Stromal cell of bone marrow (primary cell): ENCODE results near the gene RAB14.

Source experiments
- DNase-seq: peaks from one replicate; pipeline ENCODE4 v3.0.0-alpha.2; 2012; ENCODE audit warnings: low read depth

RAB14 gene

GRCh38 chr9:121201738-121202533 is at the start of gene RAB14:
Gene RAB14 (minus strand): TSS chr9:121201869. CDS start chr9:121193412, 8,457 bp downstream.
- peak; percentile 96 for DNase-seq

- no peak for DNase-seq
These were observed 47.9 kb upstream of the RAB14 start for GRCh38 chr9:121249563-121249962.

- DNase-seq, result peak; percentile 55
These were observed 45.3 kb upstream of the RAB14 start for GRCh38 chr9:121246821-121247561.

- DNase-seq, result no peak
These were observed 41.3 kb upstream of the RAB14 start for GRCh38 chr9:121242959-121243346.

DNA sequence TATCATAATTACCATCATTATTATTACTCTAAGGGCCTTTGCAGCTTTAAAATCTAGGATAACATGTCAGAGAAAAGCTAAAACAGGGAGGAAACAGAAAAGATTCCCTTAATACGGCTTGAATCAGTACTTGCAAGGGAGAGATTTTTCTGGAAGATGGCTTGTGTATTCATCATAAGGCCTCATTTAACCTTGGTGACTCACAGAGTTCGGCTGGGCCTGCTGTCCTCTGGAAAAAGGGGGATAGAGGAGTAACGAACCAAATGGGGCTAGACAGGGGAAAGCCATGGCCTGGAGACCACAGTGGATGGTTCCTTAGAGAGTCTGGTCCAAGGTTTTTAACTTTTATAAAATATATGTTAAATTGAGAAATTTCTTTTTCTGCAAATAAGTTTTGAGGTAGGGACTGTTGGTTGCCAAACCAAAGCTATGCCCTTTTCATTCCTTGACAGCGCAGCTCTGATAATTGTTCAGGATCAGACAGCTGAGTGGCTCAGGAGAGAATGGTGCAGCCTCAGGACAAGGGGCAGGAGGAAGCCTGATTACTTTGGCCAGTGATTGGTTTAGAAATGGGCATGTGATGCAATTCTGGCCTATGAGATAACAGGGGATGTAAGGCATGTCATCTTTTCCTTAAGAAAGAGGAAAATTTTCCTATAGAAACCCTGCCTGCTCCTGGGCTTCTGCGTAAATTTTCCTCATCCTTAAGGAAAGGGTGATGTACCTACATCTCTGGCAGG is 40.7 kb upstream of the RAB14 start:
- DNase-seq, result peak; percentile 59

- DNase-seq, result no peak
These were observed 38.9 kb upstream of the RAB14 start for GRCh38 chr9:121240472-121241135.

DNA sequence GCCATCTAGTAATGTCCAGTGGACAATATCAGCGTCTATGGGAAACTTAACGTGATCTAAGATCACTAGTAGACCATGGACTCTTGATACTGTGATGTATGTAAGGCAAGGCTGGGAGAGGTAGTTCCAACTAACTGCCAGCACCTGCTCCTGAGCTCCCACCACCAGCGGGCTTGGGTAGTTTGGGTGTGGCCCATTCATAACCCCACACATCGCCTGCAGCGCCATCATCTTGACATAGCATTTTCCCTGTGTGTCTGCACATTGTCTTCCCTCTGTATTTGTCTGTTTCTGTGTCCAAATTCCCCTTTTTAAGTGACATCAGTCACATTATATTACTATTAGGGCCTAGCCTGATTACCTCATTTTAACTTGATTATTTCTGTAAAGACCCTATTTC is 38.2 kb upstream of the RAB14 start:
- DNase-seq, result no peak

DNA sequence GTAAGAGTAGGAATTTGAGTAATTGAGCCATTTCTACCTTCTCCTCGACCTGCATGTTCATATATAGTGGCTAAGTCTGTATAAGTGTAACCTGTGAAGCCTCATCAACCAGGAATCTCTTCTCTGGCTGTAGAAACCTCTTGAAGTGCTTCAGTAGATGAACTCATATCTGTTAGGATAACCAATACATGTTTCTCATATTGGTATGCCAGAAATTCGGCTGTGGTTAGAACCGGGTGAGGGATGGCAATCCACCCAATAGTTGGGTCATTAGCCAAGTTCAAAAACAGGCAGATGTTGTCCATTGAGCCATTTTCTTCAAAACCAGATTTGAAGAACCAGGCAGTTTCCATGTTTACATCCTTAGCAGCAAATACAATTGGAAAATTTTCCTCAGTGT is 37.4 kb upstream of the RAB14 start:
- no peak for DNase-seq

- DNase-seq, result no peak
These were observed 36.2 kb upstream of the RAB14 start for GRCh38 chr9:121237916-121238315.

DNA sequence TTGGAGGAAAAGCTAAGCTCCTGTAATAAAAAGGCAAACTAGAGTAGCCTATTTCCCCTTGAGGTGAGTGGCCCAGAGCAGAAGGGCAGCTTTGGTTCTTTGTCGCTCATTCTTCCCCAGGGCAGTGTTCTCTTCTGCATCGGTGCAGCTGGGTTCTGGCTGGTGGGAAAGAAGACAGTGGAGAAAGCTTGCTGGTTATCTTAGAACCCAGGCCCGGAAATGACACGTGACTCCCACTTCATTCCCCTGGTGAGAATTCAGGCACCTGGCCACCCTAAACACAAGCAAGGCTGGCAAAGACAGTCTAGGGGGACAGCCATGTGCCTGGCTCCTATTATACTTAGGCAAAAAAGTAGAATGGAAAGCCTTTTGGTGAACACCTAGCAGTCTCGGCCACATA is 33.8 kb upstream of the RAB14 start:
- no peak for DNase-seq

DNA sequence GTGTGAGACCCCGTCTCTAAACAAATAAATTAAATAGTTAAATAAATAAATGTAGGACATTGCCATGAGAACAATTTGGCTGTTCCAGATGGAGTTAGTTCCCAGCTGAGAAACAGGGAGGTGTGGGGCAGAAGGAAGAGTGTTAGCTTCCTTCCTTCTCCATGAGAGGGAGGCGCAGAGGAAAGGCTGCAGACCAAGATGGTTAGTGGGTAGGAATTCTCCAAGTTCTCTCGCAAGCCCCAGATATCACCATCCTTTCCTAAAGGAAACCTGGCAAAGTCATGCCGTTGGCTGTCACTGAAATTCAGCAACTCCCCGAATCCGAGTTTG is 33.1 kb upstream of the RAB14 start:
- DNase-seq, result no peak

- no peak for DNase-seq
These were observed 32.5 kb upstream of the RAB14 start for GRCh38 chr9:121233906-121234831.

DNA sequence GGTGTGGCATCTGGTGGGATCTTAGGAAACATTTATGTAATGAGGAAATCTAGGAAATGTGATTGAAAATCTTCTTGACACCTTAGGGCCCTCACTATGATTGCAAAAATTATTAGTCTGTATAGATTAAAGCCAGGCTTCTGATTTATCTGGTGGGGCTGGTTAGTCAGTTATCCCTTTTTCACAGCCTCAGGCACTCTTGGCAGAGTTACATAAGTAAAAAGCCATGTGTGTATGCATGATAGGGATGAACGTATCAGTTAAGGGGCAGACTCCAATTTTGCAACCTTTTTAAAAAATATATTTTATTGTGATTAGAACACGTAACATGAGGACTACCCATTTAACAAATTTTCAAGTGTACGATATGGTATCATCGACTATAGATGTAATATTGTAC is 30.6 kb upstream of the RAB14 start:
- no peak for DNase-seq

DNA sequence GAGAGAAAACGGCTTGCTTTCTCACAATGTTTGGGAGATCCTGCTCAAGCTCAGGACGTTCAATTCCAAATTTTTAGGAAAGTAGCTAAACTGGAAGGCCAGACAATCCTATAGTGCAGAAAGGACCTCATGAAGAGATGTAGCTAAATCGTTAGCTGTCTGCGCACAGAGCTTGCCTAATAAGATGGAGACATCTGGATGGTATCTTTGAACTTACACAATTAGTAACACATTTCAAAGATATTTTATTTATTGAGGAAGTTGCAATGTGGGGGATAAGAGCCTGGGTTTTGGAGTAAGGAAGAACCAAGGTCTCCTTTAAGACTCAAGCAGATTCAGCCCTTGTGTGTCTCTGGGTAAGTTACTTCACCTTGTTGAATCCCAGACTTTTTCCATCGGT is 28.6 kb upstream of the RAB14 start:
- no peak for DNase-seq

DNA sequence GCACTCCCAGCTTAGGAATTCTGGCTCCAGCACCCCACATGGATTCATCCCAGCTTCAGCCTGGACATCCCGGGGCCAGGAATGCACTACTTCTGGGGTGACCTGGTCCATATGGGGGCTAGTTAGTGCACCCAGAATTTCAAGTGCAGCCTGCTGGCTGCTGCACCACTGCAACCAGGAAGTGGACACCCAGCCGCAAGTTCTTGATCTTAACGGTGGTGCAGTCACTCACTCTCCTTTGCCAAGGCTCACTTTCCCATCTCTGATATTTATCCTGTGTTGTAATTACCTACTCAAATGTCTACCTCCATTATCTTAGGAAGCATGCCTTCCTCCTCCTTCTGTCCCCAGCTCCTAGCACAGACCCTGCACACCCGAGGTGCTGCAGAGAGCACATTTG is 26.2 kb upstream of the RAB14 start:
- DNase-seq, result no peak

DNA sequence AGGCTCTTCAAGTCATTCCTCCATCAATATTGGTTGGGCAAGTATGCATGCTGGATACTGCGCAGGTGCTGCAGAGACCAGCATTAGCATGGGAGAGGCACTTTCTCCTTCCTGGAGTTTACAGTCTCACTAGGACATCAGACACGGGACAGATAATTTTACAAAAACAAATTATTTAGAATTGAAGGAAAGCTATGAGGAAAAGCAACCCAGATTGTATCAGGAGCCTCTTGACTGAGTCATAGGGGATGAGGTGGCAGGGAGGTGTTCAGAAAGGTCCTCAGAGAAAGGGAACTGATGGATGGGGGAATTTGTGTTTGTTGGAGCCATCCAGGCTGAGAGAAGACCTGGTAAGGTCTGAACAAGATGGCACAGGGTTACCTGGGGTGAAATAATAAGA is 24.5 kb upstream of the RAB14 start:
- no peak for DNase-seq

DNA sequence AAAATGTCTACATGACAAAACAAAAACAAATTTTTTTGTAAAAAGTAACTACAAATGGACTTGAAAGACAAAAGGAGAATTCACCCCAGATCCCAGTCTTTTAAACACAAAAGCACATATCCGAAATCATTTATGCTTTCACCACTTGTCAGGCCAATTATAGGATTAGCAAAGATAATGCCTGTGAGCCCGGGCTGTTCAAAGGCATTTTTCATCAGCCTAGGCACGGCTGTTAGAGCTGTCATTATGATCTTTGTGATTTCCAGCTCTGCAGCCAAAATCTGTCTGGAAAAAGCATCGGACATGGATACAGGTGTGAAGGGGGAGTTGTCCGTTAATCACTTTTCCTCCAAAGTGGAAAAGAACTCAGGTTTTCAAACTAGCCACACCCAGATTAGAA is 23.6 kb upstream of the RAB14 start:
- no peak for DNase-seq

GRCh38 chr9:121222524-121223171 is 21.0 kb upstream of the RAB14 start:
- DNase-seq, result no peak

- DNase-seq, result no peak
These were observed 20.0 kb upstream of the RAB14 start for GRCh38 chr9:121221664-121222055.

DNA sequence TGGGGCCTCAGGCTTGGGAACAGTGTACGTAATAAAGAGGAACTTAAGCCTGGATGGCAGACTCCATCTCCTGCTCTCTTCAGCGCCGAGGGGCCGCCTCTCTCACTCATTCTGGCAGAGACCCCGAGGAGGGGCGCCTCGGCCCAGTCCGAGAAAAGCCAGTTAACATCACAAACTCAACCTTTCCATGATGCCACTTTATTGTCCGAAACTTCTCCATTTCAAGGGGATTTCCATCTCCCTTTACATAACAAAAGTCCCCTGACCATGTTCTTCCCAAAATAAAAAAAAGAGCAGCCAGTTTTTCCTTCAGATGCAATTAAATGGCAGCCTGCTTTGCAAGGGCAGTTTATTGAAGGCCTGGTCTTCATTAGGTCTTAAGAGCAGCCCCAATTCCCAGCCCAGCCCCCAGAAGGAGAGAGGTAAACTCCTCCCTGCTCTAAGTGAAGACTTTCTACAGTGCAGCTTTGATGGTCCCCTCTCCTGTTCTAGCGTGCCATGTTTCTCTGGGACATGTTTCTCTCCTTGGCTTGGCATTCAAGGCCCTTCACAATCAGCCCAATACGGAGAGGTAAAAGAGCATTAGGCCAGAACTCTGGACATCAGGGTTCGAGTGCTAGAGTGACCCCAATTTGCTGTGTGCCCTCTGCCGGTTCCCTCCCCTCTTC is 19.5 kb upstream of the RAB14 start:
- DNase-seq, result no peak
